Erythroblast (primary cell): ENCODE results near the gene CDK11A.
"Not testable (repeated sequence)": the region's sequence is repeated elsewhere in the genome, so short reads cannot be mapped to it uniquely, and the experiment has no call there.

Experiments used
- GATA1 ChIP-seq: IDR thresholded peaks from 2 replicates; pipeline ENCODE4 v1.6.1; 2011; ENCODE audit warnings: low read depth, mild to moderate bottlenecking, control low read depth, low read length, moderate library complexity
- POLR2A ChIP-seq: IDR thresholded peaks from 2 replicates; pipeline ENCODE4 v1.6.1; 2011; ENCODE audit warnings: mild to moderate bottlenecking, low read length

- not testable (repeated sequence) for TF ChIP-seq POLR2A, GATA1
Measured at GRCh38 chr1:1727131-1727651, 3.0 kb upstream of the CDK11A start.
